Activated CD4-positive, CD25-positive, alpha-beta regulatory T cell treated with anti-CD3 and anti-CD28 coated beads, Interleukin-2, amount 50 U/mL, for 16 hours (primary cell): Measurements from ENCODE around the gene RARS2.
"Not testable (repeated sequence)": the region's sequence is repeated elsewhere in the genome, so short reads cannot be mapped to it uniquely, and the experiment has no call there.

Experiments used
- DNase-seq: peaks from one replicate; pipeline ENCODE4 v3.0.0-alpha.2; 2020; ENCODE audit warnings: low read depth, low spot score

The RARS2 gene

GRCh38 chr6:87589693-87590416, at the start of gene RARS2, which contains the start of gene ORC3:
RARS2 (minus strand) TSS chr6:87589987; CDS start chr6:87589957, 30 bp downstream.
ORC3 (plus strand) TSS chr6:87590135; CDS start chr6:87590169, 34 bp downstream.
- DNase-seq: peak; percentile 93

- no peak for DNase-seq
These were observed 49.6 kb upstream of the RARS2 start for GRCh38 chr6:87639373-87639772.

- DNase-seq: no peak
These were observed 47.3 kb upstream of the RARS2 start for GRCh38 chr6:87637106-87637505.

- DNase-seq: no peak
These were observed 46.5 kb upstream of the RARS2 start for GRCh38 chr6:87636315-87636714.

- DNase-seq: no peak
These were observed 44.1 kb upstream of the RARS2 start for GRCh38 chr6:87633851-87634250.

- no peak for DNase-seq
These were observed 41.0 kb upstream of the RARS2 start for GRCh38 chr6:87630746-87631145.

GRCh38 chr6:87628881-87629280, 39.1 kb upstream of the RARS2 start:
- DNase-seq: no peak

GRCh38 chr6:87628424-87628823, 38.6 kb upstream of the RARS2 start:
- DNase-seq: no peak

- DNase-seq: no peak
These were observed 33.5 kb upstream of the RARS2 start for GRCh38 chr6:87623248-87623647.

- no peak for DNase-seq
These were observed 28.7 kb upstream of the RARS2 start for GRCh38 chr6:87618531-87618930.

GRCh38 chr6:87617405-87617804, 27.6 kb upstream of the RARS2 start:
- DNase-seq: no peak

GRCh38 chr6:87613018-87613417, 23.2 kb upstream of the RARS2 start:
- DNase-seq: not testable (repeated sequence)

GRCh38 chr6:87608802-87609201, 19.0 kb upstream of the RARS2 start:
- no peak for DNase-seq

GRCh38 chr6:87606199-87606598, 16.4 kb upstream of the RARS2 start:
- no peak for DNase-seq

- no peak for DNase-seq
These were observed 10.8 kb upstream of the RARS2 start for GRCh38 chr6:87600576-87600975.

GRCh38 chr6:87590990-87591389, 1.2 kb upstream of the RARS2 start:
- DNase-seq: no peak

GRCh38 chr6:87590417-87590880, 662 bp upstream of the RARS2 start:
- DNase-seq: no peak

GRCh38 chr6:87588756-87589407, 905 bp downstream of the RARS2 start:
- DNase-seq: no peak

GRCh38 chr6:87586371-87587077, 3.3 kb downstream of the RARS2 start:
- no peak for DNase-seq

GRCh38 chr6:87583822-87584221, 6.0 kb downstream of the RARS2 start:
- DNase-seq: no peak

- no peak for DNase-seq
These were observed 14.4 kb downstream of the RARS2 start for GRCh38 chr6:87575423-87575822.

GRCh38 chr6:87574237-87574804, 15.5 kb downstream of the RARS2 start:
- DNase-seq: no peak
